GM12892 (cell line): Measurements from ENCODE around the gene CDKN1A.

Experiments used
- POLR2A ChIP-seq: IDR thresholded peaks from 2 replicates; pipeline ENCODE4 v1.6.1; 2011; ENCODE audit warnings: low read depth, low read length, control low read depth
- TAF1 ChIP-seq: IDR thresholded peaks from 2 replicates; pipeline ENCODE4 v1.6.1; 2011; ENCODE audit warnings: low read depth, mild to moderate bottlenecking, control low read depth, low read length, borderline replicate concordance

DNA sequence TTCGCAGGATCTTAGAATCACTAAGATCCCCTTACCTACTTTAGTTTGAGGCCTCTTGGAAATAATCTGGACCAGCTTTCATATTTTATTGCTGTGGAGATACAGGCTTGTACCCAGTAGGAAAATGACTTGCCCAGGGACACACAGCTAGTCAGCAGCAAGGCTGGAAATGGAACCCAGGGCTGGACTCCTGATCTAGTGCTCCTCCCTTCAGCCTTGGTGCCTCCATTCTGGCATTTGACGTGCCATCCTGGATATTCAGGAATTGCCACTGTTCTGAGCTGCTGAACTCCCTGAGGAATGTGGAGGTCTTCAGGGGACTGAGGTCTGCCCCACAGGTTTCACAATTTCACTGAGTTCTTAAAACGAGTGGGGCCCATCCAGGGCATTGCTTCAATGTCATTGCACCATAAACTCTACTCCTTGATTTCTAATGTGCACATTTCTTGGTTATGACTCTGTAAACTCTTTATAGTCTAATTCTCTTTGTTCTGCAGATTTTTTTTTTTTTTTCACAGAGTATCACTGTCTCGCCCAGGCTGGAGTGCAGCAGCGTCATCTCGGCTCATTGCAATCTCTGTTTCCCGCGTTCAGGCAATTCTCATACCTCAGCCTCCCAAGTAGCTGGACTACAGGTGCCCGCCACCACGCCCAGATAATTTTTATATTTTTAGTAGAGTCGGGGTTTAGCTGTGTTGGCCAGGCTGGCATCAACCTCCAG, 26.7 kb upstream of the CDKN1A start:
- TF ChIP-seq TAF1 (no peak), POLR2A (no peak)
